GM10266 (cell line): ENCODE measurements around the gene EDEM3.

ENCODE experiments used
- DNase-seq: peaks from one replicate; pipeline ENCODE4 v3.0.0; 2012; ENCODE audit errors: extremely low spot score
- CTCF ChIP-seq: IDR thresholded peaks from 2 replicates; pipeline ENCODE4 v1.5.1; 2012; ENCODE audit warnings: mild to moderate bottlenecking, low read depth; ENCODE audit not compliant: control insufficient read depth, insufficient read depth; ENCODE audit errors: missing control alignments

The EDEM3 gene

GRCh38 chr1:184648160-184648855, 106.3 kb downstream of the EDEM3 start:
- DNase-seq: no peak
- TF ChIP-seq CTCF: no peak

GRCh38 chr1:184647471-184647870, 107.2 kb downstream of the EDEM3 start:
- TF ChIP-seq CTCF: no peak
- no peak for DNase-seq

- DNase-seq: no peak
- no peak for TF ChIP-seq CTCF
These were observed 107.8 kb downstream of the EDEM3 start for GRCh38 chr1:184646824-184647223.

- no peak for DNase-seq
- no peak for TF ChIP-seq CTCF
These were observed 108.4 kb downstream of the EDEM3 start for GRCh38 chr1:184646178-184646701.

GRCh38 chr1:184644771-184645170, 109.9 kb downstream of the EDEM3 start:
- no peak for DNase-seq
- TF ChIP-seq CTCF: no peak

- TF ChIP-seq CTCF: no peak
- DNase-seq: no peak
These were observed 111.0 kb downstream of the EDEM3 start for GRCh38 chr1:184643661-184644060.

- no peak for TF ChIP-seq CTCF
- no peak for DNase-seq
These were observed 112.8 kb downstream of the EDEM3 start for GRCh38 chr1:184641894-184642293.
